Adipocyte (in vitro differentiated cells): Measurements from ENCODE around the gene ADCY2.

Experiments used
- DNase-seq: peaks from one replicate; pipeline ENCODE4 v3.0.0-alpha.2; 2015; ENCODE audit warnings: low read depth
- H3K27me3 ChIP-seq: replicated peaks from 2 replicates; pipeline ENCODE4 v1.7.0; 2013; ENCODE audit warnings: mild to moderate bottlenecking, low read length, moderate library complexity; ENCODE audit not compliant: control insufficient read depth, insufficient read depth
- H3K36me3 ChIP-seq: 2 replicates; pipeline ENCODE4 v1.7.0; 2013; ENCODE audit warnings: low read length, mild to moderate bottlenecking, moderate library complexity; ENCODE audit not compliant: control insufficient read depth, insufficient read depth, severe bottlenecking
- H3K4me1 ChIP-seq: 2 replicates; pipeline ENCODE4 v1.7.0; 2013; ENCODE audit warnings: mild to moderate bottlenecking, low read length, moderate library complexity; ENCODE audit not compliant: control insufficient read depth, insufficient read depth
- H3K4me3 ChIP-seq: 2 replicates; pipeline ENCODE4 v1.7.0; 2013; ENCODE audit warnings: mild to moderate bottlenecking, low read length, moderate library complexity
- H3K9ac ChIP-seq: 2 replicates; pipeline ENCODE4 v1.7.0; 2013; ENCODE audit warnings: mild to moderate bottlenecking, low read length, moderate library complexity
- H3K9me3 ChIP-seq: 2 replicates; pipeline ENCODE4 v1.7.0; 2013; ENCODE audit warnings: mild to moderate bottlenecking, low read length, moderate library complexity; ENCODE audit not compliant: control insufficient read depth

Gene ADCY2

GRCh38 chr5:7548596-7548995, 152.7 kb downstream of the ADCY2 start:
- DNase-seq: no peak
- Histone ChIP-seq H3K36me3 (no peaks in the 10 kb centered on the region), H3K9me3 (no peaks in the 10 kb centered on the region), H3K4me1 (no peaks in the 10 kb centered on the region), H3K9ac (no peak overlapping the region), H3K27me3 (peaks cover 3% of the 10 kb centered on the region), H3K4me3 (no peak overlapping the region)

GRCh38 chr5:7565559-7565958, 169.6 kb downstream of the ADCY2 start:
- H3K27me3 ChIP-seq: no peaks in the 10 kb centered on the region
- H3K9me3 ChIP-seq: no peaks in the 10 kb centered on the region
- no peak overlapping the region for H3K9ac ChIP-seq
- no peak for DNase-seq
- H3K4me3 ChIP-seq: no peak overlapping the region
- no peaks in the 10 kb centered on the region for H3K36me3 ChIP-seq
- no peaks in the 10 kb centered on the region for H3K4me1 ChIP-seq

- DNase-seq: no peak
- H3K4me3 ChIP-seq: no peak overlapping the region
- H3K9ac ChIP-seq: no peak overlapping the region
- peaks cover 2% of the 10 kb centered on the region for H3K4me1 ChIP-seq
- H3K36me3 ChIP-seq: no peaks in the 10 kb centered on the region
- no peaks in the 10 kb centered on the region for H3K27me3 ChIP-seq
- no peaks in the 10 kb centered on the region for H3K9me3 ChIP-seq
Measured at GRCh38 chr5:7576023-7576715, 180.2 kb downstream of the ADCY2 start.

- Histone ChIP-seq H3K4me3 (no peak overlapping the region), H3K27me3 (no peaks in the 10 kb centered on the region), H3K9me3 (no peaks in the 10 kb centered on the region), H3K4me1 (peaks cover 2% of the 10 kb centered on the region), H3K9ac (no peak overlapping the region), H3K36me3 (no peaks in the 10 kb centered on the region)
- no peak for DNase-seq
Measured at GRCh38 chr5:7577381-7577780, 181.4 kb downstream of the ADCY2 start.

- no peaks in the 10 kb centered on the region for H3K36me3 ChIP-seq
- H3K9ac ChIP-seq: no peak overlapping the region
- H3K4me3 ChIP-seq: no peak overlapping the region
- H3K4me1 ChIP-seq: peaks cover 2% of the 10 kb centered on the region
- no peaks in the 10 kb centered on the region for H3K27me3 ChIP-seq
- no peaks in the 10 kb centered on the region for H3K9me3 ChIP-seq
- DNase-seq: no peak
Measured at GRCh38 chr5:7578071-7578470, 182.1 kb downstream of the ADCY2 start.

GRCh38 chr5:7584749-7585148, 188.8 kb downstream of the ADCY2 start:
- Histone ChIP-seq H3K36me3 (no peaks in the 10 kb centered on the region), H3K9me3 (no peaks in the 10 kb centered on the region), H3K4me3 (no peak overlapping the region), H3K9ac (no peak overlapping the region), H3K27me3 (no peaks in the 10 kb centered on the region), H3K4me1 (no peaks in the 10 kb centered on the region)
- DNase-seq: no peak

- Histone ChIP-seq H3K36me3 (no peaks in the 10 kb centered on the region), H3K9ac (no peak overlapping the region), H3K4me3 (no peak overlapping the region), H3K4me1 (no peaks in the 10 kb centered on the region), H3K9me3 (no peaks in the 10 kb centered on the region), H3K27me3 (no peaks in the 10 kb centered on the region)
- DNase-seq: no peak
Measured at GRCh38 chr5:7585807-7586206, 189.9 kb downstream of the ADCY2 start.

- no peaks in the 10 kb centered on the region for H3K4me1 ChIP-seq
- no peaks in the 10 kb centered on the region for H3K36me3 ChIP-seq
- DNase-seq: no peak
- H3K9ac ChIP-seq: no peak overlapping the region
- H3K9me3 ChIP-seq: no peaks in the 10 kb centered on the region
- no peak overlapping the region for H3K4me3 ChIP-seq
- H3K27me3 ChIP-seq: no peaks in the 10 kb centered on the region
Measured at GRCh38 chr5:7586480-7586879, 190.5 kb downstream of the ADCY2 start.

GRCh38 chr5:7589800-7590199, 193.9 kb downstream of the ADCY2 start:
- no peak for DNase-seq
- Histone ChIP-seq H3K9ac (no peak overlapping the region), H3K4me3 (no peak overlapping the region), H3K4me1 (no peaks in the 10 kb centered on the region), H3K27me3 (no peaks in the 10 kb centered on the region), H3K9me3 (no peaks in the 10 kb centered on the region), H3K36me3 (no peaks in the 10 kb centered on the region)

- Histone ChIP-seq H3K9ac (no peak overlapping the region), H3K4me1 (no peaks in the 10 kb centered on the region), H3K9me3 (no peaks in the 10 kb centered on the region), H3K27me3 (no peaks in the 10 kb centered on the region), H3K4me3 (no peak overlapping the region), H3K36me3 (no peaks in the 10 kb centered on the region)
- DNase-seq: no peak
Measured at GRCh38 chr5:7592910-7593309, 197.0 kb downstream of the ADCY2 start.

- no peaks in the 10 kb centered on the region for H3K27me3 ChIP-seq
- DNase-seq: peak; percentile 0
Measured at GRCh38 chr5:7597059-7597642, 201.2 kb downstream of the ADCY2 start.

More at GRCh38 chr5:7597059-7597642, 201.2 kb downstream of the ADCY2 start:
- Histone ChIP-seq H3K4me3 (no peak overlapping the region), H3K9me3 (no peaks in the 10 kb centered on the region), H3K36me3 (no peaks in the 10 kb centered on the region), H3K4me1 (no peaks in the 10 kb centered on the region), H3K9ac (no peak overlapping the region)
